Effector CD8-positive, alpha-beta T cell (primary cell): ENCODE results near the gene SPRED2.

Experiments
- DNase-seq: peaks from one replicate; lab custom pipeline; 2025; lab: John Stamatoyannopoulos, UW

The SPRED2 gene

GRCh38 chr2:65277118-65277517 is 155.3 kb downstream of the SPRED2 start:
- DNase-seq, result no peak

GRCh38 chr2:65276609-65277008 is 155.8 kb downstream of the SPRED2 start:
- DNase-seq, result no peak

- no peak for DNase-seq
These were observed 157.1 kb downstream of the SPRED2 start for GRCh38 chr2:65275141-65275915.

- no peak for DNase-seq
These were observed 159.1 kb downstream of the SPRED2 start for GRCh38 chr2:65273344-65273743.

- no peak for DNase-seq
These were observed 163.4 kb downstream of the SPRED2 start for GRCh38 chr2:65268957-65269356.

- DNase-seq, result no peak
These were observed 165.4 kb downstream of the SPRED2 start for GRCh38 chr2:65267008-65267407.

- DNase-seq, result no peak
These were observed 166.7 kb downstream of the SPRED2 start for GRCh38 chr2:65265671-65266045.

GRCh38 chr2:65264821-65265670 is 167.4 kb downstream of the SPRED2 start:
- no peak for DNase-seq

GRCh38 chr2:65263986-65264385 is 168.4 kb downstream of the SPRED2 start:
- DNase-seq, result no peak

- DNase-seq, result no peak
These were observed 169.1 kb downstream of the SPRED2 start for GRCh38 chr2:65263262-65263661.

- DNase-seq, result no peak
These were observed 170.7 kb downstream of the SPRED2 start for GRCh38 chr2:65261676-65262075.
